OCI-LY7 (cell line): ENCODE results near the gene PTPRU. TPM values are rescaled to one million over a fixed set of nuclear protein-coding genes. Genes with fewer than 3 reads are reported as not detected.

Experiments used
- BruUV-seq: library from RNA; stranded (reverse); fragments of 400-500 nt; replicated peaks from 2 replicates; lab custom pipeline; 2021; lab: Mats Ljungman, UMichigan
- CTCF ChIA-PET: fragments of 300-600 bp; sonication (Branson Sonifier 250); formaldehyde crosslinking; loops from one replicate; lab custom pipeline; 2022; ENCODE audit warnings: antibody characterized with exemption; ENCODE audit not compliant: unreplicated experiment; lab: Charles Lee
- POLR2A ChIA-PET: fragments of 300-600 bp; sonication (Branson Sonifier 250); formaldehyde crosslinking; loops from one replicate; lab custom pipeline; 2022; ENCODE audit warnings: antibody characterized with exemption; lab: Charles Lee
- DNase-seq: peaks from one replicate; pipeline ENCODE4 v3.0.0-alpha.2; 2015; ENCODE audit warnings: low spot score
- H2AFZ ChIP-seq: fragments of 200-600 bp; sonication (generic), shearing (Covaris generic); 2 replicates; pipeline ENCODE4 v1.6.1; 2014; ENCODE audit warnings: mild to moderate bottlenecking, antibody characterized with exemption, low read length, moderate library complexity
- H3K27ac ChIP-seq: fragments of 200-600 bp; sonication (generic); 2 replicates; pipeline ENCODE4 v1.5.1; 2014; ENCODE audit warnings: mixed run types, low read depth, mild to moderate bottlenecking, moderate library complexity, low read length, inconsistent platforms; ENCODE audit not compliant: poor library complexity, severe bottlenecking
- H3K36me3 ChIP-seq: fragments of 200-600 bp; sonication (generic); 2 replicates; pipeline ENCODE4 v1.6.1; 2014; ENCODE audit warnings: mild to moderate bottlenecking, antibody characterized with exemption, low read length, moderate library complexity, mixed read lengths; ENCODE audit not compliant: insufficient read depth
- H3K4me1 ChIP-seq: fragments of 200-600 bp; sonication (generic); 2 replicates; pipeline ENCODE4 v1.5.1; 2014; ENCODE audit warnings: mild to moderate bottlenecking, low read length; ENCODE audit not compliant: insufficient read depth, poor library complexity, severe bottlenecking
- H3K4me2 ChIP-seq: fragments of 200-600 bp; sonication (generic); 2 replicates; pipeline ENCODE4 v1.6.1; 2014; ENCODE audit warnings: mild to moderate bottlenecking, low read length
- H3K4me3 ChIP-seq: fragments of 200-600 bp; sonication (generic); 2 replicates; pipeline ENCODE4 v1.5.1; 2014; ENCODE audit warnings: mild to moderate bottlenecking, low read depth, low read length; ENCODE audit not compliant: poor library complexity, severe bottlenecking
- H3K79me2 ChIP-seq: fragments of 200-600 bp; sonication (generic); 2 replicates; pipeline ENCODE4 v1.6.1; 2016; ENCODE audit warnings: low read depth, mild to moderate bottlenecking, low read length, moderate library complexity, mixed read lengths; ENCODE audit not compliant: insufficient read depth
- H3K9me2 ChIP-seq: fragments of 200-600 bp; sonication (generic); 2 replicates; pipeline ENCODE4 v1.6.1; 2016; ENCODE audit warnings: mild to moderate bottlenecking, low read length, mixed read lengths; ENCODE audit not compliant: insufficient read depth
- H3K9me3 ChIP-seq: fragments of 200-600 bp; sonication (generic); 2 replicates; pipeline ENCODE4 v1.6.1; 2014; ENCODE audit warnings: mild to moderate bottlenecking, mixed run types, low read length, mixed read lengths
- H4K20me1 ChIP-seq: fragments of 200-600 bp; sonication (generic); 2 replicates; pipeline ENCODE4 v1.6.1; 2014; ENCODE audit warnings: mild to moderate bottlenecking, antibody characterized with exemption, low read length, moderate library complexity, mixed read lengths; ENCODE audit not compliant: insufficient read depth
- EZH2phosphoT487 ChIP-seq: fragments of 200-600 bp; sonication (generic); IDR thresholded peaks from 2 replicates; pipeline ENCODE4 v1.6.1; 2018; ENCODE audit warnings: low read depth, borderline replicate concordance, mild to moderate bottlenecking, mixed run types, antibody characterized with exemption, low read length, moderate library complexity, mixed read lengths
- intact Hi-C: fragments of 100-400 bp; cut with micrococcal nuclease; formaldehyde crosslinking; loops from one replicate; pipeline ENCODE4 v1.10.0; 2022; ENCODE audit not compliant: unreplicated experiment
- total RNA-seq, 2 experiments: library from RNA; depleted of rRNA in 1 of 2; stranded (reverse); fragments of >200 nt in 1 of 2; shearing (Covaris generic) in 1 of 2; gene quantifications; 2 replicates each; pipeline ENCODE4 v1.2.3, GENCODE V29; 2014 to 2022
- TF ChIP-seq, protein P1 (sequence below): fragments of 200-600 bp; sonication (generic); conservative IDR thresholded peaks from 2 replicates; pipeline ENCODE4 v1.5.1; 2014; ENCODE audit warnings: mild to moderate bottlenecking, antibody characterized with exemption, low read length, moderate library complexity, mixed read lengths

PTPRU gene
- total RNA-seq, 2 experiments from 2014 or later = 2.5 to 4.6 TPM

DNA sequence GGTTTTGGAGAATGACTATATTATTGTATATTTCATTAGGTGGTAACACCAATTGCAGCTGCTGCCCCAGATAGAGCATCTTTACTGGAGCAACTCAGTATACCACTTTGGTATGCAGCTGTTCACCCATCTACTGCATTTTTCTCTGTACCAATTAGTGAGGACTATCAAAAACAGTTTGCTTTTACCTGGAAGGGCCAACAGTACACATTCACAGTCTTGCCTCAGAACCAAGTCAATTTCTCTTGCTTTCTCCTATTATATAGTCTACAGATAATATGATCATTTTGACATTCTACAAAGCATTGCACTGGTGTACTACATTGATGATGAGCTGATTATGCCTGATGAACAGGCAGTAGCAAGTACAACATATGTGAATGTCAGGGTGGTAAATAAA, 99.3 kb downstream of the PTPRU start:
- Histone ChIP-seq H4K20me1 (no peaks in the 10 kb centered on the region), H3K79me2 (no peaks in the 10 kb centered on the region), H3K36me3 (no peaks in the 10 kb centered on the region), H2AFZ (no peak overlapping the region), H3K9me2 (no peaks in the 10 kb centered on the region), H3K4me1 (no peaks in the 10 kb centered on the region), H3K27ac (no peak overlapping the region), H3K4me3 (no peak overlapping the region), H3K4me2 (no peak overlapping the region), H3K9me3 (no peaks in the 10 kb centered on the region)
- POLR2A ChIA-PET = no interaction called here
- intact Hi-C loops = no loop called here
- BruUV-seq = no TSS peak
- CTCF ChIA-PET = no interaction called here
- TF ChIP-seq, protein P1, sequence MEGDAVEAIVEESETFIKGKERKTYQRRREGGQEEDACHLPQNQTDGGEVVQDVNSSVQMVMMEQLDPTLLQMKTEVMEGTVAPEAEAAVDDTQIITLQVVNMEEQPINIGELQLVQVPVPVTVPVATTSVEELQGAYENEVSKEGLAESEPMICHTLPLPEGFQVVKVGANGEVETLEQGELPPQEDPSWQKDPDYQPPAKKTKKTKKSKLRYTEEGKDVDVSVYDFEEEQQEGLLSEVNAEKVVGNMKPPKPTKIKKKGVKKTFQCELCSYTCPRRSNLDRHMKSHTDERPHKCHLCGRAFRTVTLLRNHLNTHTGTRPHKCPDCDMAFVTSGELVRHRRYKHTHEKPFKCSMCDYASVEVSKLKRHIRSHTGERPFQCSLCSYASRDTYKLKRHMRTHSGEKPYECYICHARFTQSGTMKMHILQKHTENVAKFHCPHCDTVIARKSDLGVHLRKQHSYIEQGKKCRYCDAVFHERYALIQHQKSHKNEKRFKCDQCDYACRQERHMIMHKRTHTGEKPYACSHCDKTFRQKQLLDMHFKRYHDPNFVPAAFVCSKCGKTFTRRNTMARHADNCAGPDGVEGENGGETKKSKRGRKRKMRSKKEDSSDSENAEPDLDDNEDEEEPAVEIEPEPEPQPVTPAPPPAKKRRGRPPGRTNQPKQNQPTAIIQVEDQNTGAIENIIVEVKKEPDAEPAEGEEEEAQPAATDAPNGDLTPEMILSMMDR = no peak
- TF ChIP-seq EZH2phosphoT487 = no peak
- no peak for DNase-seq

DNA sequence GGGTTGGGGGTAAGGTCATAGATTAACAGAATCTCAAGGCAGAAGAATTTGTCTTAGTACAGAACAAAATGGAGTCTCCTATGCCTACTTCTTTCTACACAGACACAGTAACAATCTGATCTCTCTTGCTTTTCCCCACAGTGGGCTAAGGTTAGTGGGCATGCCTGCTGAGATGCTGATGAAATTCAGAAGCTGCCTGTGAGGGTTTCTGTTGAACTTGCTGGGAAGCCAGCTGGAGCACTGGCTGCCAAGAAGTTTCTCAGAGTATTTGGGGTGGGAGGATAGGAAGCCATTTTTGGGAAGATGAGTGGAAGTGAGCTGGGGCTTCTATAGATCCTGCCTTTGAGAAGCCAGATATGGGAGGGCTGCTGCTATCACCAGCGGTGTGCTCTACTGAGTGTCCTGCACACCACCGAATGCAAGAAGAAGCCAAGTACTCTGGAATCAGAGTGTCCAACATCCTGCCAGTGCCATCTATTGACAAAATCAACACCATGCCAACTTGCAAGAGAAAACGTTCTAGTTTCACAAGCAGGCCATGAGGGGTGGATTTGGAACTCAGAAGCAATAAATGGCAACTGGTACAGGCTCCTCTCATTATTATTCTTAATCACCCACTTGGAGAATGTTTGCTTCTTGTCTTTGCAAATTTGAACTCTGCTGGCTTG, 102.7 kb downstream of the PTPRU start:
- BruUV-seq = no TSS peak

More for the DNA sequence above, 102.7 kb downstream of the PTPRU start:
- Histone ChIP-seq H3K4me2 (no peak overlapping the region), H3K36me3 (no peaks in the 10 kb centered on the region), H3K27ac (no peak overlapping the region), H3K79me2 (no peaks in the 10 kb centered on the region), H3K9me3 (no peaks in the 10 kb centered on the region), H2AFZ (no peak overlapping the region), H3K9me2 (no peaks in the 10 kb centered on the region), H3K4me1 (no peaks in the 10 kb centered on the region), H4K20me1 (no peaks in the 10 kb centered on the region), H3K4me3 (no peak overlapping the region)
- TF ChIP-seq, protein P1 = no peak
- no peak for TF ChIP-seq EZH2phosphoT487
- CTCF ChIA-PET = no interaction called here
- POLR2A ChIA-PET = interaction anchor here (0.6 kb wide), 1 partner anchor 178 kb away, joined by 4 read pairs; no protein-coding TSS in a partner anchor
- DNase-seq = no peak
- intact Hi-C loops = no loop called here
